H7 (cell line): ENCODE measurements around the gene ATXN2. TPM values are rescaled to one million over a fixed set of nuclear protein-coding genes. Genes with fewer than 3 reads are reported as not detected.

Source experiments
- DNase-seq: peaks from one replicate; pipeline ENCODE4 v3.0.0; 2012
- H3K27me3 ChIP-seq: 2 replicates; pipeline ENCODE4 v1.6.0; 2011; ENCODE audit warnings: mild to moderate bottlenecking, low read length; ENCODE audit not compliant: control insufficient read depth, insufficient read depth
- H3K36me3 ChIP-seq: replicated peaks from 2 replicates; pipeline ENCODE4 v1.5.1; 2011; ENCODE audit warnings: low read length; ENCODE audit not compliant: control insufficient read depth, insufficient read depth
- H3K4me3 ChIP-seq: 2 replicates; pipeline ENCODE4 v1.5.1; 2011; ENCODE audit warnings: low read depth, mild to moderate bottlenecking, control low read depth, low read length, moderate library complexity; ENCODE audit not compliant: insufficient read depth
- total RNA-seq: library from RNA; depleted of rRNA; stranded (reverse); fragments of >200 nt; shearing (Covaris generic); gene quantifications from 2 replicates; pipeline ENCODE4 v1.2.3, GENCODE V29; 2014

Gene ATXN2
- total RNA-seq, 1 experiment from 2014 or later: 14.4 TPM

DNA sequence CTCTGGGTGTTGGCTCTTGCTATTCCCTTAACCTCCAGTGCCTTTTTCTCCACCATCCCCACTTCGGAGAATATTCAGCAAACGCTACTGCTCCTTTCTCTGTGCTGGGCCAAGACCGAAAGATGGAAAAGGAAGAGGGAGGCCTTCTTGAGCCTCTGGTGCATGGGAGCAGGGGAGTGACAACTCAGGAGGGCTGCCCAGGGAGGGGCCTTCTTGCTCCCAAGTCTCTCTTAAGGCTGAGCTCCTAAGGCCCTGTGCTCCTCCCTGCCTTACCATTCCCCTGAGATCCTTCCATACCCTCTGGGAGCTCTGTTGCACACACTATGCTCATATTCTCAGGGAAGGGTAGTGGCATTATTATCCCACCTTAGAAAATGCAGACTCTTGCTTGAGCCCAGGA, 158.5 kb downstream of the ATXN2 start:
- DNase-seq: peak; percentile 12
- H3K27me3 ChIP-seq: no peaks in the 10 kb centered on the region
- H3K4me3 ChIP-seq: no peak overlapping the region
- H3K36me3 ChIP-seq: peaks cover 2% of the 10 kb centered on the region

DNA sequence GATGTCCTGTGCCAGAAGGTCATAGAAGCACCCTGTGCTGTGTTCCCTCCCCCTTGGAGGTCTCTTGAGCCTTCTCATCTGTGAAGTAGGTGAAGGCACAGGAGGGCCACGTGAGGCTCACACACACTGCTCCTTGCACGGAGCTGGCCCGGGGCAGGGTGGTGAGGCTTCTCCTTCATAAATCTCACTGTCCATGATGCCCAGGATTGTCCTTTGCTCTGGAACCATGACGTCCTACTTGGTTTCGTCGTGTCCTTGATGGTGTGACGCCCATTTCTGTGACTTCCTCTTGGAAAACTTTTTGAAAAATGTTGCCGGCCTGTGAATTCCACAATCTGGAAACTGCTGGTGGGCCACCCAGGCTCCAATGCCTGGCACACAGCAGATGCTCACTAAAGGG, 159.0 kb downstream of the ATXN2 start:
- Histone ChIP-seq H3K36me3 (peaks cover under 1% of the 10 kb centered on the region), H3K27me3 (no peaks in the 10 kb centered on the region), H3K4me3 (no peak overlapping the region)
- no peak for DNase-seq

DNA sequence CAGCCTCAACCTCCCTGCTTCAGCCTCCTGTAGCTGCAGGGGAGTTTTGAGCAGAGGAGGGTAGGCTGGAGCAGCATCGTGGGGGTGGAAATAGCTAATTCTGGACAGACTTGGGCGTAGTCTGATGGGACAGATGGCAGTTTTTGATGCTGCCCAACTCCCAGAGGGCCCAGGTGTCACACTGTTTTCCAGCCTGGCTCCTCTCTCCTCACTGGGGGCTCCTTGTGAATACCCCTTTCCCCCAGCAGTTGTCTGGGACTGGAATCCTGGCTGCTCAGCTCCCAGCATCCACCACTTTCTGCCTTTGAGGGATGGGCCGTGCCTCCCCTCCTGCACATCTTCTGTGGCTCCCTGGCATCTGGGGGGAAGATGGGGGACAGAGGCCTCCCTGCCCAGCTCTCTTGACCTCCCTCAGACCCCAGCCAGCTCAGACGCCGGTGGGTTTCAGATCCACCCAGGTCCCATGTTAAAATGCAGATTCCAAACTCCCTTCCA, 159.4 kb downstream of the ATXN2 start:
- Histone ChIP-seq H3K27me3 (no peaks in the 10 kb centered on the region), H3K4me3 (no peak overlapping the region), H3K36me3 (no peaks in the 10 kb centered on the region; the same call in 1 of the 2 replicates)
- peak; percentile 17 for DNase-seq

DNA sequence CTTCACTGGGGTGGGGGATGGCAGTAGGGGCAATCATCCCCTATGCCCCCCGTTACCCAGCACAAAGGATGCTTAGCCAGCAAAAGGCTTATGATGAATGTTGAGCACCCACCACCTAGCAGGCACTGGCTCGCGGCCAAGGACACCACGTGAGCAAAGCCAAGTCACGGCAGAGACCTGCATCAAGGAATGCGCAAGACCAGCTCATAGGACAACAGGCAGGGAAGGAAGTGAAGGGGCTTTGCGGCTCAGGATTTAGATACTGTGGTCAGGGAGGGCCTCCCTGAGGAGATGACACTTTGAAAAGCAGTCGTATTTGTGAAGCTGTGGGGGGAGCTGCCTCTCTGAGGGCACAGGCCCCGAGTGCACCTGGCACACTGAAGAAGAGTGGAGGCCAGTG, 160.6 kb downstream of the ATXN2 start:
- peak; percentile 40 for DNase-seq
- Histone ChIP-seq H3K4me3 (no peak overlapping the region), H3K36me3 (no peaks in the 10 kb centered on the region; the same call in 1 of the 2 replicates), H3K27me3 (no peaks in the 10 kb centered on the region)

DNA sequence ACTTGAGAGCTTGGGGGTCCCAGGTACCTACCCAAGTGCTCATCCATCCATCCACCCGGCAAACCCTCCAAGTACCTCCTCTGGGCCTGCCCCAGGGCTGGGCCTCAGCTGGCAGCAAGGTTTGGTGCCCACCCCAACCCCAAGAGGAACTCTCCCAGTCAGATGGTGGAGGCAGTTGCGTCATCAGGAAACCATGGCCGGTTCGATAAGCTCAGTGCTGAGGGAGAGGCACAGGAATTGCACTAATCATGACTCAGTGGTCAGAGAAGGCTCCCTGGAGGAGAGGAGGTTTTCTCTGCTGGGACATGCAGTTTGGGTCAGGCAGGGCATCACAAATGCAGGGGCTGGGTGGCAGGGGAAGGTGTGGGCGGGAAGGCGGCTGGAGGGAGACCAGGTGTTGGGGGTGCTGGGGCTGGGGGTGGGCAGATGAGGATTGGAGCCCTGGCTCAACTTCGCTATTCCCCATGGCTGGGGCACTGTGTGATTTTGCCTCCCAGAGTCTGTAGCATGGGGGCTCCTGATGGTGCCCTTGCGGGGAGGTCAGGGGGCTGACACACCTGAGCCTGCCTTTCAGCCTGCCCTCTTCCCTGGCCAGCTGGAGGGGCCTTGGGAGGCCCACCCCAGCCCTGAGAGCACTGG, 161.2 kb downstream of the ATXN2 start:
- no peak for DNase-seq
- H3K4me3 ChIP-seq: no peak overlapping the region

DNA sequence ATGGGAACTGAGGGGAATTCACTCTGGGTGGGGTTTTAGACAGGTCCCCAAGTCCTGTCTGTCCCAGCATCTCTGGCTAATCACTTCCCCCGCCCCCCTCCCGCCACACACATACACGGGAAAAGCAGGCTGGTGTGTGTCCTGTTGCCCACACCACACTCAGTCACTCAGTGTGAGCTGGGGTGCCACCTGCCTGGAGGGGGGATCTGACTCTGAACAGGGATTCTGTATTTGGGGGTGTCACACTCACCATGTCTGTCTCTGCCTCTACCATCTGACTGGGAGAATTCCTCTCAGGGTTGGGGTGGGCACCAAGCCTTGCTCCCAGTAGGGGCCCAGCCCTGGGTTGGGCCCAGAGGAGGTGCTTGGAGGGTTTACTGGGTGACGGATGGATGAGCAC, 162.3 kb downstream of the ATXN2 start:
- no peak for DNase-seq
- Histone ChIP-seq H3K27me3 (no peaks in the 10 kb centered on the region), H3K4me3 (no peak overlapping the region), H3K36me3 (no peaks in the 10 kb centered on the region; the same call in 1 of the 2 replicates)

More for the DNA sequence above, 161.2 kb downstream of the ATXN2 start:
- no peaks in the 10 kb centered on the region for H3K27me3 ChIP-seq
- H3K36me3 ChIP-seq: no peaks in the 10 kb centered on the region; the same call in 1 of the 2 replicates

DNA sequence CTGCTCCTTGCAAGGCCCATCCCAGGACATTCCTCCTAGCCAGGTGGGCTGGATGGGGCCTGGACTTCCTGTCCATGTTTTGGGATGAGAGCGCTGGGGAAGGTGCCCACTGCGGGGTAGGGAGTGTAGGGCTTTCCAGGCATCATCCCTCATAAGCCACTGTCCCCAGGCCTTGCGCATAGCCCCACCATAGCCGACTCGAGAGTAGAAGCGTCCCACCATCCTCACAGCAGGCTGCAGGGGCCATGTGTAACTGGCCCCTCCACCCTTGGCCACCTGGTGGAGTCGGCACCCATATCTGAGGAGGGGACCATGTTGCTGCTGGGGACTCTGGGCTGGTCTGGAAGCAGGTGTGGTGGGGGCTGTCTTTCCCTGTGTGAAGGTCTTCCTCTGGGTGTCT, 162.8 kb downstream of the ATXN2 start:
- no peaks in the 10 kb centered on the region for H3K27me3 ChIP-seq
- no peaks in the 10 kb centered on the region; the same call in 1 of the 2 replicates for H3K36me3 ChIP-seq
- DNase-seq: no peak
- H3K4me3 ChIP-seq: no peak overlapping the region

DNA sequence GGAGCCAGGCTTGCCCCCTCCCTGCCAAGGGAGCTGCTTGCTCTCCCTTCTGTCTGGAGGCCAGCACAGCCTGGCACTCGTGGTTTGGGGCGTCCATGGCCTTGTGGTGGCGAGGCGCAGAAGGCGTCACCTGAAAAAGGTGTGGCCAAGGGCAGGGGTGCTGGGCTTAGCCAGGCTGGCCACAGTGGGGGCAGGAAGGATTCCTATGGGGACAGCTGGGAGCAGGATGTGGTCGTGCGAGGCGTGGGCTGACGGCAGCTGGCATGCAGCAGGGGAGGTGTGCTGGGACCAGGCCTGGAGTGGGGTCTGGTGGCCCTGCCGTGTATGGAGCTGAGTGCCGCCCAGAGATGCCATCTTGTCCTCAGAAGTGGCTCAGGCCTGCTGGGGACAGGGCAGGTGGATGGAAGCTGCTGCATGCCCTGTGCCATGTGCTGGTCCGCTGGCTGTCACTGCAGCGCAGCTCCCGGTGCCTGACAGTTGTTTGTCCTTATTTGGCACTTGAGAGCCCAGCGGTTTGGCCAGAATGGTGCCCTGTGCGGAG, 163.4 kb downstream of the ATXN2 start:
- DNase-seq: no peak
- Histone ChIP-seq H3K4me3 (no peak overlapping the region), H3K27me3 (no peaks in the 10 kb centered on the region), H3K36me3 (no peaks in the 10 kb centered on the region; the same call in 1 of the 2 replicates)

DNA sequence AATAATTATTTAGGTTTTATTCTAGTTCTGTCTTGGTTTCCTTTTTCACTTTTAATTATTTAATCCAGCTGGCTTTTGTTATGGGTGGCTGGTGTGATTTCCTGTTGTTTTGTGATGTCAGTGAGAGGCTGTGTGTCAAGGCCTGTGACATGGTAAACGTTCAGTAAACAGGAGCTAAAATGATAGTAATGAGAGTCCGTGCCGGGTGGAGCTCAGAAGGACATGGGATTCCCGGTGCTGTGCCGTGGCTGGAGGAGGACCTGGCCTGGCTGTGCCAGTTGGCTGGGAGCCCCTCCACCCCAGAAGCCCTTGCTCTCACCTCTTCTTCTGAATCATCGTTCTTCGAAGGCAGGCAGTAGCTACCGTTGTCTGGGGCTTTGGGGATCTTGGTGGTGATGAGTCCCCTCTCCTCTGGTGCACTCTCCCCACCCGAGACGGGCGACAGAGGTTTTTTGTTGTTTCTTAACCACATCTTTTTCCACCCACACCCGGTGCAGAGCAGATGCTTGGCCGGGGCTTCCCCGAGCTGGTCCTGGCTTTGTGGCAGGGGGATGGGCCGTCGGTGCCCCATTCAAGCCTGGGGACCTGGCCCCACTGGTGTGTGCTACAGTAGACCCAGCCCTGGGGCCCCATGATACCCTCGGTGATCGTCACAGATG, 164.3 kb downstream of the ATXN2 start:
- DNase-seq: no peak
- Histone ChIP-seq H3K27me3 (no peaks in the 10 kb centered on the region), H3K4me3 (no peak overlapping the region), H3K36me3 (no peaks in the 10 kb centered on the region; the same call in 1 of the 2 replicates)

DNA sequence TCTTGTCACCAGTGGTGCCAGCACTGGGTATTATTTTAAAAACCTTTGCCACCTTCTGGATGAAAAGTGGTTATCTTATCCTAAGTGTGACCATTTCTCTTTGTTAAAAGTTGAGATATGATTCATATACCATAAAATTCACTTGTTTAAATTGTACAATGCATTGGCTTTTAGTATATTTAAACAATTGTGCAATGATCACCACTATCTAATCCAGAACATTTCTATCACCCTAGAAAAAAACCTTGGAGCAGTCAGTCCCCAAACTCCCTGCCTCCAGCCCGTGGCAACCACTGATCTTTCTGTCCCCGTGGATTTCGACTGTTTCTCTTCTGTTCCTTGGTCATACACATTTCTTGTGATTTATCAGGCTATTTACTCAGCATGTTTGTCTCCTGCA, 165.1 kb downstream of the ATXN2 start:
- no peak overlapping the region for H3K4me3 ChIP-seq
- H3K36me3 ChIP-seq: no peaks in the 10 kb centered on the region; the same call in 1 of the 2 replicates
- DNase-seq: no peak
- no peaks in the 10 kb centered on the region for H3K27me3 ChIP-seq

DNA sequence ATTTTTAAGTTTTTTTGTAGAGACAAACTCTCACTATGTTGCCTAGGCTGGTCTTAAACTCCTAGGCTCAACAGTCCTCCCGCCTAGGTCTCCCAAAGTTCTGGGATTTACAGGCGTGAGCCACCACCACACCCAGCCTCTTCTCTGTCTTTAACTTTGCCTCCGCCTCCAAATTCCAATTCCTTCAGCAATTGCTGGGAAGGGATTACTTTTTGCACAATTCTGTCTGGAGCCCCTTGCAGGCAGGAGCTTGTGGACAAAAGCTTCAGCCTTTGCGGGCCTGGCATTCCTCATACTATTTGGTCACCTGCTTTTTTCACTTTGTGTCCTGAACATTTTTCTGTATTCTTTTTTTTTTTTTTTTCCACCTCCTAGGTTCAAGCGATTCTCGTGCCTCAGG, 167.3 kb downstream of the ATXN2 start:
- Histone ChIP-seq H3K27me3 (no peaks in the 10 kb centered on the region), H3K36me3 (no peaks in the 10 kb centered on the region; the same call in 1 of the 2 replicates), H3K4me3 (no peak overlapping the region)
- DNase-seq: no peak

DNA sequence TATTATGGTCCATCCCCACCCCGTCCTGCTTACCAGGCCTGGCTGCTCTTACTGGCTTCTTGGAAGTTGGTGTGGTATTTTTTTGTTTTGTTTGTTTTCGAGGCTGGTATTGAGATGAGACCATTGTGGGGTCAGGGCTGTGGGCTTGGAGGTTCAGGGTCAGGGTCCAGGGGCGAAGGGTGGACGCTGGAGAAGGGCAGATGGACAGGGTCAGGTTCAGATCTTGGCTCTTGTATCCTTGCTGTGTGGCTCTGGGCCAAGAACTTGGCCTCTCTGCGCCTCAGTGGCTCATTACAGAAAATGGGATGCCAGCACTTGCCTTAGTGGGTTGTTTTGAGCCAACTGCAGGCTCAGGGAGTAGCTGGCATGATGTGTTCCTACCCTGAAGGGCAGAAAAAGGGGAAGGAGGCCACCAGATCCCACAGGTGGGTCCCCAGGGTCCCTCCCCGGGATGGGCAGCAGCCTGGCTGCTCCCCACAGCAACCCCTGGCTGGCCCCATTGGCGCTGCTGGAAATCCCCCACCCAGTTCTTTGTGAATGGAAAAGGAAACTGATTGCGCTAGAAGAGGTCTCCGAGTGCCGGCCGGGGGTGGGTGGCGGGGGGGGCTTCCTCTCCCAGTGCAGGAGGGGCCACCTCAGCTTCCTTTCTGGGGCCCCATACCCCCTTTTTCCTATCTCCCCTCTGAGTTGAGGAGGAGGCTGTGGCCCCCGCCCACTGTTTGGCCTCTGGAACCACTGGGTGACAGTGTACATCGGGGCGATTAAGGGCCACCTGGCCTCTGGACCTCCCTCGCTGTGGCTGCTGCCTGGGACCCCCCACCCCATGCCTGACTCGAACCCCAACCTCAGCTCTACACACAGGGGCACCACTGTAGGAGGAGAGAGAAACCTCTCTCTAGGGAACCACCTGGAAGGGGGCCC, 168.4 kb downstream of the ATXN2 start:
- peak; percentile 71 for DNase-seq
- Histone ChIP-seq H3K36me3 (0 out of 2 replicates have a peak, but pooled peaks cover 1% of the 10 kb centered on the region), H3K4me3 (no peak overlapping the region), H3K27me3 (no peaks in the 10 kb centered on the region)

DNA sequence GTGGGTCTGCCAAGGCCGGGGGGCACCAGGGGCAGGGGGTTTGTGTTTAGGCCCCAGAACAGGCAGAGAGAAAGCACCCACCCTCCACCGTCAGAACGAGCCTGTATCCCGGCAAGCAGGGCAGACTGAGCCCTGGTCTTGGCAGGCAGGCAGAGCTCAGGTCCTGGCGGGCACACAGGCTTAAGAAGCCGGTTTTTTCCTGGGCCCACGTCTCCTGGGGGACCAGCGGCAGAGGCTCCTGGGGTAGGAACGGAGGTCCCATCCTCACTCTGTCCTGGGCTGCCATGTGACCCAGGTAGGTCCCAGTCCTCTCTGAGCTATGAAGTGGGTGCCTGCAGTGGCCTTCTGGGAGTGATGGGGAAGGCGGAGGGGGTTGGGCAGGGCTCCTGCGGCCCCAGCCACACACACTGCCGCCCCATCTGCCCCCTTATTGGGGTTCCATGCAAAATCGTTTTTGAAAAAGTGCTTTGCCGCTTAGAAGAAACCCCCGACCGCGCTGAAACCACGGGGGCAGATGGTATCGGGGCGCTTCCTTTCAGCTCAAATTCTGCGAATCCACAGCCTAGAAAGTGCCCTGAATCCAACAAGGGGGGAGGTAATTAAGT, 169.2 kb downstream of the ATXN2 start:
- DNase-seq: peak; percentile 69

DNA sequence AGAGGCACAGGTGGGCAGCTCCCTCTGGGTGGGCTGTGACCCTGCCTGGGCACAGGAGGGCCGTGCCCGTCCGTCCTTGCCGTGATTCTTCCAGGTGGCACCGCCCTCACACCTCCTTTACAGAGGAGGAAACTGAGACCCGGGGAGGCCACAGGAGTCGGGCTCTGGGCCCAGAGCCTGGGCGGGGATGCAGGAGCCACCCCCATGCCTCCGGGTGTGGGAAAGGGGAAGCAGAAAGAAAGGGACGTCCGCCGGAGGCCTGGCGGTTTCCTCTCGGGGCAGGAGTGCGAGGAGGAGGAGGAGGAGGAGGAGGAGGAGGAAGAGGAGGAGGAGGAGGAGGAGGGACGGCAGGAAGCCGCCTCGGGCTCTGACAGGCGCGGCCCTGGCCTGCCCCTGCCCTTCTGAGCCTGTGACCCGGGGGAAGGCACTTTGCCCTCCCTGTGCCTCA, 170.4 kb downstream of the ATXN2 start:
- no peak for DNase-seq

More for the DNA sequence above, 169.2 kb downstream of the ATXN2 start:
- H3K4me3 ChIP-seq: no peak overlapping the region
- 0 out of 2 replicates have a peak, but pooled peaks cover 1% of the 10 kb centered on the region for H3K36me3 ChIP-seq
- H3K27me3 ChIP-seq: no peaks in the 10 kb centered on the region

More for the DNA sequence above, 170.4 kb downstream of the ATXN2 start:
- Histone ChIP-seq H3K36me3 (0 out of 2 replicates have a peak, but pooled peaks cover 1% of the 10 kb centered on the region), H3K4me3 (no peak overlapping the region), H3K27me3 (no peaks in the 10 kb centered on the region)
